Activated gamma-delta T cell treated with Interleukin-2 at 50 U/mL for 16 hours (primary cell): ENCODE data around the gene KRTAP17-1.
"Not testable (repeated sequence)": the region's sequence is repeated elsewhere in the genome, so short reads cannot be mapped to it uniquely, and the experiment has no call there.

ENCODE experiments used
- DNase-seq: peaks from one replicate; pipeline ENCODE4 v3.0.0-alpha.2; 2020

The KRTAP17-1 gene

GRCh38 chr17:41301916-41302901, 13.3 kb downstream of the KRTAP17-1 start, which contains the start of gene KRTAP29-1:
Gene KRTAP29-1 (minus strand): TSS chr17:41302851. CDS start chr17:41302851, 0 bp downstream.
- no peak for DNase-seq

GRCh38 chr17:41301204-41301790, 14.2 kb downstream of the KRTAP17-1 start:
- DNase-seq = no peak

DNA sequence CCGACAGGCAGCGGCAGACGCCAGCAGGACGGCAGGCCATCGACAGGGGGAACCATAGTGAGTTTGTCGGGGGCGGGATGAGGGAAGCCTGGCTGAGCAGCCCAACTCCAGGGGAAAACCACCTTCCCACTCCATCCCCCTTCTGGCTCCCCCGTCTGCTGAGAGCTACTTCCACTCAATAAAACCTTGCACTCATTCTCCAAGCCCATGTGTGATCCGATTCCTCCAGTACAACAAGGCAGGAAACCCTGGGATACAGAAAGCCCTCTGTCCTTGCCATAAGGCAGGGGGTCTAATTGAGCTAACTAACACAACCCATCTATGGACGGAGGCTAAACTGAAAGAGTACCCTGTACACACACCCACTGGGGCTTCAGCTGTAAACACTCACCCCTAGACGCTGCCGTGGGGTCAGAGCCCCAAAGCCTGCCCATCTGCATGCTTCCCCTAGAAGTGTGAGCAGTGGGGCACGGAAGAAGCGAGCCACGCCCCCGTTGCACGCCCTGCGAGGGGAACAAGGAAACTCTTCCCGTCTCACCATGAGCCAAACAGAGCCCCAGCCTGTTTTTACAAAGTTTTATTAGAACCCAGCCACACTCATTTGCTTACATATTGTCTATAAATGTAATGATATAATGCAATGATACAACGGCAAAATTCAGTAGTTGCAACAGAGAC, 16.9 kb downstream of the KRTAP17-1 start:
- no peak for DNase-seq

DNA sequence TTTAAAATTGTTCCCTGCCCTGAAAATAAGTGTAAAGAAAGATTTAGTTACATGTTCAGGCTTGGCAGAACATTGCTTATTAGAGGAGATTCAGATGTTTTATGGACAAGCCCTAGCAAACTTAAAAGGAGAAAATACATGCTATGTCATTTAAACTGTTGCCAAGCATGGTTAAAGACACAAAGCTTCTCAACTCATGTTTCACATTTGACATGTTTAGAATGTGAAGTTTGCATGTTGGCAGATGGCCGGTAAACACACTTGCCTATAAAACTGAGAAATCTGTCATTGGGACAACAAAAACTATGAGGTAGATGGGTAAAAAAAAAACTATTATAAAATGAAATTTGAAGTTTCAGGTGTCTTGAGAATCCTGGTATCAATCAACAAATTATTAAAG, 18.7 kb downstream of the KRTAP17-1 start:
- no peak for DNase-seq

- DNase-seq = no peak
Measured at GRCh38 chr17:41294016-41294415, 21.5 kb downstream of the KRTAP17-1 start.

GRCh38 chr17:41287050-41287449, 28.5 kb downstream of the KRTAP17-1 start:
- no peak for DNase-seq

DNA sequence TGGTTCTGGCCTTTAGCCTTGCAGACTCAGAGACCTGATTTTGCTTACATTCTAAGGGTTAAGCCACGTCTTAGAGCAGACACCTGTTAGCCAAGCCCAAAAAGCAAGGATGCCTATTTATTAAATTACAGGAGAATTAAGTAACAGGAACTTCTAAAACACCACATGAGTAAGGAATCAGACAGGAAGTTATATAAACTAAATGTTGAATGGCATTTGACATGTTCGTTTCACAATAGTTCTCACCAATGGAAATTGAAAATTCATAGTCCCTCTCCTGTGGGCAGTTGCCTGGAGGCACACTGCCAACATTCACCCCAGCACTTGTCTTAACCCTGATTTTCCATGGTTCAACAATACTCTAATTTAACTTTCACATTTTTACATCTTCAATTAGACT, 31.0 kb downstream of the KRTAP17-1 start:
- DNase-seq = no peak

DNA sequence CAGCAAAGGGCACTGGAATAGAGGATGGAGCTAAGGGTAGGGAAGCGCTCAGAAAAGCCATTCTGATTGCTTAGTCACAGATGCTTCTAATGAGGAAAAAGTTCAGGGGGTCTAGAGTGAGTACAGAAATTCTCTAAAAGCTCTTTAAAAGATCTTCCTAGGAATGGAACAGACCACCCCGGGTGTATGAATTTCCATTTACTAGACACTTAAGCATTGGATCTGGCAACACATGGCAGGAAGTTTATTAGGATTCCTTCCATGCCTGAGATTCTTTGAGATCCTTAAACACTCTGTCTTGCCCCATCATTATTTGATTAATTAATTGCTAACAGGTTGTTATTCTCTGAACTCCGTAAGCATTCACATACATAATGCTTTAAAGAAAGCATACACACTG, 31.5 kb downstream of the KRTAP17-1 start:
- no peak for DNase-seq

DNA sequence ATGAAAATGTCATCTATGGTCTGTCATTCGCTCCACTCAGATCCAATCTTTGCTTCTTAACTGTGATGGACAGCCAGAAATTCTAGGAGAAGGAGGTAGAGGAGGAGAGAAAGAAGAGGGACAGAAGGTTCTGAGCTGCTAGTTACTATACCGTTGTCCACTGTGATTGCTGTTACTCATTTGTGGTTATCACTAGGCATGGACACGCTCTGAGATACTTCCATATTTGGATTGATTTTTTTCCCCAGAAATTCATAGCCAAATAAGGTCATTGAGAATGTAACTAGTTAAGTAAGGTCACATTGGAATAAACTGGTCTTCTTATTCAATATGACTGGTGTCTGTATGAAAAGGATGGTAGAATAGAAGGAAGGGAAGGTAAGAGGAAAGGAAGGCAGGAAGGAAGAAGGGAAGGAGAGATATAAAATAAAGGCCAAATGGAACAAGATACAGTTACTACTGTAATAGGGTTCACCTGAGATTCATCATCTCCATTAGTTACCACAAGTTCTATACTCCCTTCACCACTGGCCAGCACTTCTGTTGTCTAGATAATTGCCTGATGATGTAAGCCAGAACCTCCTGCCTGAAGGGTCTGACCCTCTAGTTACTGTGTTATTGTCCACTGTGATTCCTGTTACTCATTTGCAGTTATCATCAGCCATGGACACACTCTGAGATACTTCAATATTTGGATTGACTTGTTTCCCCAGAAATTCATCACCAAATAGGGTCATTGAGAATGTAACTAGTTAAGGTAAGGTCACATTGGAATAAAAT, 37.1 kb downstream of the KRTAP17-1 start:
- DNase-seq = no peak

DNA sequence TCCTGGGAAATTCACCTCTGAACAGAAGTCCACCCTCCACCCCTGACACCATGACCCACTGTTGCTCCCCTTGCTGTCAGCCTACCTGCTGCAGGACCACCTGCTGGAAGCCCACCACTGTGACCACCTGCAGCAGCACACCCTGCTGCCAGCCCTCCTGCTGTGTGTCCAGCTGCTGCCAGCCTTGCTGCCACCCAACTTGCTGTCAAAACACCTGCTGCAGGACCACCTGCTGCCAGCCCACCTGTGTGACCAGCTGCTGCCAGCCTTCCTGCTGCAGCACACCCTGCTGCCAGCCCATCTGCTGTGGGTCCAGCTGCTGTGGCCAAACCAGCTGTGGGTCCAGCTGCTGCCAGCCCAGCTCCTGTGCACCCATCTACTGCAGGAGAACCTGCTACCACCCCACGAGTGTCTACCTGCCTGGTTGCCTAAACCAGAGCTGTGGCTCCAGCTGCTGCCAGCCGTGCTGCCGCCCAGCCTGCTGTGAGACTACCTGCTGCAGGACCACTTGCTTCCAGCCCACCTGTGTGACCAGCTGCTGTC, 39.8 kb downstream of the KRTAP17-1 start, which contains the start of gene KRTAP9-7:
KRTAP9-7 (plus strand) TSS at position 51 of the 543 bp plus-strand sequence; CDS start at position 51, 0 bp downstream.
- not testable (repeated sequence) for DNase-seq

- DNase-seq = no peak
Measured at GRCh38 chr17:41271858-41272257, 43.7 kb downstream of the KRTAP17-1 start.

DNA sequence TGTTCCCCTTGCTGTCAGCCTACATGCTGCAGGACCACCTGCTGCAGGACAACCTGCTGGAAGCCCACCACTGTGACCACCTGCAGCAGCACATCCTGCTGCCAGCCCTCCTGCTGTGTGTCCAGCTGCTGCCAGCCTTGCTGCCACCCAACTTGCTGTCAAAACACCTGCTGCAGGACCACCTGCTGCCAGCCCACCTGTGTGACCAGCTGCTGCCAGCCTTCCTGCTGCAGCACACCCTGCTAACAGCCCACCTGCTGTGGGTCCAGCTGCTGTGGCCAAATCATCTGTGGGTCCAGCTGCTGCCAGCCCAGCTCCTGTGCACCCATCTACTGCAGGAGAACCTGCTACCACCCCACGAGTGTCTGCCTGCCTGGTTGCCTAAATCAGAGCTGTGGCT, 44.2 kb downstream of the KRTAP17-1 start:
- not testable (repeated sequence) for DNase-seq

GRCh38 chr17:41267711-41268110, 47.8 kb downstream of the KRTAP17-1 start:
- DNase-seq = no peak

- DNase-seq = no peak
Measured at GRCh38 chr17:41265078-41265477, 50.4 kb downstream of the KRTAP17-1 start, which contains the start of gene KRTAP9-6. Gene KRTAP9-6 (plus strand): TSS chr17:41265378. CDS start chr17:41265378, 0 bp downstream.
